Right renal pelvis (tissue), 4 donors: ENCODE data around the gene PLEKHA8. TPM values are rescaled to one million over a fixed set of nuclear protein-coding genes. Genes with fewer than 3 reads are reported as not detected.

Experiments used
- DNase-seq, 4 donors: peaks; one replicate each; pipeline ENCODE4 v3.0.0-alpha.2; 2013; ENCODE audit warnings: low read depth in 4 of 4, low spot score in 3 of 4, missing footprints in 1 of 4
- polyA plus RNA-seq, 4 donors: library from polyadenylated mRNA; unstranded; fragments of 120-200 nt; gene quantifications; one replicate each; pipeline ENCODE4 v1.2.1, GENCODE V29; 2013; ENCODE audit not compliant: insufficient read length in 4 of 4

PLEKHA8 gene, protein sequence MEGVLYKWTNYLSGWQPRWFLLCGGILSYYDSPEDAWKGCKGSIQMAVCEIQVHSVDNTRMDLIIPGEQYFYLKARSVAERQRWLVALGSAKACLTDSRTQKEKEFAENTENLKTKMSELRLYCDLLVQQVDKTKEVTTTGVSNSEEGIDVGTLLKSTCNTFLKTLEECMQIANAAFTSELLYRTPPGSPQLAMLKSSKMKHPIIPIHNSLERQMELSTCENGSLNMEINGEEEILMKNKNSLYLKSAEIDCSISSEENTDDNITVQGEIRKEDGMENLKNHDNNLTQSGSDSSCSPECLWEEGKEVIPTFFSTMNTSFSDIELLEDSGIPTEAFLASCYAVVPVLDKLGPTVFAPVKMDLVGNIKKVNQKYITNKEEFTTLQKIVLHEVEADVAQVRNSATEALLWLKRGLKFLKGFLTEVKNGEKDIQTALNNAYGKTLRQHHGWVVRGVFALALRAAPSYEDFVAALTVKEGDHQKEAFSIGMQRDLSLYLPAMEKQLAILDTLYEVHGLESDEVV
- polyA plus RNA-seq = 10 to 100 TPM; 16.5 to 19.4 (median 18.0) TPM

DNA sequence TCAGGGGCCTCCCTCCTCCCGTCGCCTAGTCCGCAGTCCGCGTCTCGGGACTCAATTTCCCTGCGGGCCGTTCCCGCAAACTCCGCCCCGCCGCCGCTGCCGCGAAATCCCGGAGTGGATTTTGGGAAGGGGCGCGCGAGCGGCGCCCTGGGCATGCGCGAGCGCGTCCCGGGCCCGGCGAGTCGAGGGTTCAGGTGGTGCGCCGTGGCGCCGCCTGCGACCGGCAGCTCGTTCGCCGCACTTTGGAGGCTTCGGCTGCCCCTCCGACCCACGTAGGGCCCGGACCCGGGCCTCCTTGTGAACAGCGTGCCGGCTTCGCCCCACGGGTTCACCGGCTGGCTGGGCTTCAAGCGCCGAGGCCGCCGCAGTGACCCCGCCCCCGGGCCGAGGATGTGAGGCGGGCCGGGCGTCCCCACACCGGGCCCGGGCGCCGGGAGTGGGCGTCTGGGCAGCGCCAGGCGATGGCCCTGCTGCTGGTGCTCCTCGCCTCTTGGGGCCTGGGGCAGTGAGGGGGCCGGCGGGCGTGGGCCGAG, at the start of gene PLEKHA8:
TSS of gene PLEKHA8 (plus strand) at position 197 of the 533 bp plus-strand sequence. CDS start 351 bp downstream, outside the sequence.
- DNase-seq = peak; percentile 83 to 87 (median 84)

DNA sequence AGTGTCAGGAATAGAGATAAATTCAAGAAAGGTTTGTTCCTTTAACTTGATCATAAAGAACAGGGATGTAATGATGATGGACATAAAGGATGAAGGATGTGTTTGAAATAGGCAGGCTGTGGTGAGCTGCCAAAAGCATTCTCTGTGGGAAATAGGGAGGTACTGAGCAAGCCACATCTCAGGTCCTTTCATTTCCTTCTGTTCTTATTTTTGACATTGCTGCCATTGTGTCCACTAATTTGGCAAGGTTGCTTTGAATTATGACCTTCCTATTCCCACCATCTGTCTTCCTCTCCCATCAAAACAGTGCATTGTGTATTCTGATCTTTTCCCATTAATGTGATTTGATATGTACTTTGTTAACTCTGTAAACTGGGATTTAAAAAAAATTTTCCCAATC, 48.1 kb upstream of the PLEKHA8 start:
- DNase-seq = no peak

DNA sequence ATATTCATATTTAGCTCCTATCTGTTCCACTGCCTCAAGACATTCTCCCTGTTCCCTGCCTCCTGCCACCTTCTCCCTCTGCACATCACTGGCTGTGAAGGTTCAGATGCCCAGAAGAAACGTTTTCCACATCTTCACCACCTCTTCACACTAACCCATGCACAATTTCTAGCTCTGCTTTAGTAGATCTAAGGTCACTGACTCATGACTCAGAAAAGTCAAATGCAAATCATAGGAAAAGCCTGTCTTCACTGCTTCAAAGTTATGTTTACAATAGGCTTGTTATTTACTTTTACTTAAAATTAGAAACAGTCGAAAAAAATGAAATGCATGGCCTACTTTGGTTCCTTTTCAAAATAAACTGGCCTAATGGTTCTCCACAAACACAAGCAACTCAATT, 41.1 kb upstream of the PLEKHA8 start:
- no peak for DNase-seq

DNA sequence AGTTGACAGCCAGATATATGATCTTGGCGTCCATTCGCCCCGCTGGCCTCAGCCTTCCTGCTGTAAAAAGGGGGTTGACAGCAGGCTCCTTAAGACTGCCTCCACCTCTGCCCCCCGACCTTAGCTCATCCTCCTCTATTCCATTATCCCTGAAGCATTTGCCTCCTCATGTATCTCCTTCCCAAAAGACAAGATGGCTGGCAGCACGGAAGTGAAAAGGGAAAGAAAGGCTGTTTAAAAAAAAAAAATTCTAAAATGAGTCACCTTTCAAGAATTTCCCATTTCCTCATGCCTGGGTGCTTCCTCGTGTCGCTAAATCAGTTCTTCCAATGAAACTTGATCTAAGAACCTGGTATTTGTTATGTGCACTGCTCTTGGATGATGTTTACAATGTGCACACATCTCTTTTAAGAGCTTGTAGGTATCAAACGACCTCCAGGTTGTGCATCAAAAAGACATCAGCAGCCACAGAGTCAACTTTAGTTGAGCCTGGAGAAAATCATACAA, 40.3 kb upstream of the PLEKHA8 start:
- peak in 3 of 4 donors; percentile 32 to 50 (median 36) for DNase-seq

DNA sequence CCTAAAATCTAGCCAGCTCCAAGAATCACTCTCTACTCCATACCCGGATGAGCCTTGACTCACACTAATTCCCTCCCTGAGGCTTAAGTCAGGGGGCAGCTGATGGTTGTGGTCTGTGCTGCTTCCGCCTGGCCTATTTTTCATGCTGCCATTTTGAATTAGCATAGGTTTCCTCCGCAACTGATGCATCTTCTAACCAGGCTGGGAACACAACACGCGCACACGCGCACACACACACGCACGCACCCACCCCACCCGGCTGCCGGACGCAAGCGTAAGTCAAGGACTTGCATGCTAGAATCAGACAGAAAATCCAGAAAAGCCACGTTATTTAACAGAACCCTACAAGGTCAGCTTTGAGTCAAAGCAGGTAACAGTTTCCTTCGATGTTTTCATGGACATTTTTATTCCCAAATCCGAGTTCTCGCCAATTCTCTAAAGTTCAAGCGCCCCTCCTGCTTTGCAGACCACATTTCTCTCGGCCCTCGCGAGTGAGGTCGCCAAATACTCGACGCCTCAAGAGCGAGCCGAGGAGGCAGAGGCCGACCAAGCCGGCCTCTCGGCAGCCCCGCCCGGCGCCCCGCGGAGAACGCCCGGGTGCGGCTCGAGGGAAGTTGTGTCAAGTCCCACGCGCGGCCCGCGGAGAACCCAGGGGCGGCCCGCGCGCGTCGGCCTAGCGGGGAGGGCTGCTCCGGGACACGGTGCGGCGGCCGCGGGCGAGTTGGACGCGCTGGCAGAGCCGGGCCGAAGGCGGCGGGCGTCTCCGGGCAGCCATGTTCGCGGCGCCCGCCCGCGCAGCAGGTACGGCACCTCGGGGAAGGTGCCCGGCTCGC, 39.6 kb upstream of the PLEKHA8 start:
- DNase-seq = peak in 2 of 4 donors; percentile 43 to 51

DNA sequence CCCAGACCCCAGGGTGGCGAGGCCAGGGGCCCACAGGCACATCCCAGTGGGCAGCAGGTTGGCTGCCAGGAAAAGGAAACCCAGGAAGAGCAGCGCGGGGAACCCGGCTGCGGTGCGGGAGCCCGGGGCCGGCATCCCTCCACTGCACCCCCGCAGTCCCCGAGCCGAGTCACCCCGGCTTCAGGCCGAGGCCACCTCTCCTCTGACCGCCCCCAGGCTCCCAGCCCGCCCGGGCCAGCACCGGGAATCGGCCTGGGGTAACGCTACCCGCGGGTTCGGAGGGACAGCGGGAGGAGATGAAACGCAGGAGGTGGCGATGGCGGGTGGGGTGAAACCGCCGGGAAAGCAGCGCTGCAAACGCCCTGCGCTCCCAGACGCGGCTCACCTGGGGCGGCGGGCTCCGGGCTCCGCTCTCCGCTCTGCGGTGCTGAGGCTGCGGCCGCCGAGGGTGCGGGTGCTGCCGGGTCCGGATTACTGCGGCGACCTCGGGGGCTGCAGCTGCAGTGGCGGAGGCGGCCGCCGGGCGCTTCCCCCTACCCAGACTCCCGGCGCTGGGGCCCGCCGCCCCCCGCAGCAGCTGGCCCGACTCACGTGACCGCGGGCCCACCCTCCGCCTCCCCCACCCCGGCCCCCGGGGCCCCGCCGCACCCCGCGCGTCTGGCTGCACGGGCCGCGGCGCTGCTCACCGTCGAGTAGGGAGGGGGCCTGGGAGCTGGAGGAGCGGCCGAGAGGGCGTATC, 38.8 kb upstream of the PLEKHA8 start, which contains the start of gene SCRN1:
TSS of gene SCRN1 (minus strand) at position 545 of the 739 bp plus-strand sequence. CDS start 20,734 bp downstream, outside the sequence.
- DNase-seq = peak in 2 of 4 donors; percentile 38 to 47

DNA sequence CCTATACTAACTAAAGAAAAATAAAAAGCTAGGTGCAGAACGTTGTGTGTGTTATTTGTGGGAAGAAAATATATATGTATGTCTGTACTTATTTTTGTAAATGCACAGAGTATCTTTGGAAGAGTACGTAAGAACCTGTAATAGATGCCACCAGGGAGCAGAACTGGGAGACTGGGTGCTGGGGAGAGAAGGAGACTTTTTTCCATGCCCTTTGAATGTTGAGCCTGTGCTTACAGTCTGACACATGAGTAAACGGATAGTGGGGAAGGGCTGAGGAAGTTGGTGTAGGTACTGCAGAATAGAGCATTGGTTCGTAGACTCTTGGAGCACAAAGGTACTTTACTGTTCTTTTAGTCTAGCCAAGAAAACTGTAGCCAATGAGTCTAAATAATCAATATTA, 37.3 kb upstream of the PLEKHA8 start:
- DNase-seq = no peak

DNA sequence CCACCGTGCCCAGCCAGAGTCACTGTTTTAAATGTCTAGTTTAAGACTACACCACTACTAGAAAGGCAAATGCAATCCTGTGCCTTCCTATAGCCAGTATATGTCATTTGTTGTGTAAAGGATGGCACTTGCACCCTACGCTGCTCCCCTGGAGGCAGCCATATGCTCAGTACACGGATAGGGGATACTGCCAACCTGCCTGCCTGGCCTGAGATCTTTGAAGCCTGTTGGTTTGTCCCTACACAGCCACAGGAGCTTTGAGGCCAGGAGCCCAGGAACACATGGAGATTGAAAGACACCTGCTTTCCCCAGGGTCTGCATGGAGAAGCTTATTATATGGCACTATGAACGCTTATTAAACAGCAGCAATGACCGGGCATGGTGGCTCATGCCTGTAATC, 36.3 kb upstream of the PLEKHA8 start:
- DNase-seq = no peak

DNA sequence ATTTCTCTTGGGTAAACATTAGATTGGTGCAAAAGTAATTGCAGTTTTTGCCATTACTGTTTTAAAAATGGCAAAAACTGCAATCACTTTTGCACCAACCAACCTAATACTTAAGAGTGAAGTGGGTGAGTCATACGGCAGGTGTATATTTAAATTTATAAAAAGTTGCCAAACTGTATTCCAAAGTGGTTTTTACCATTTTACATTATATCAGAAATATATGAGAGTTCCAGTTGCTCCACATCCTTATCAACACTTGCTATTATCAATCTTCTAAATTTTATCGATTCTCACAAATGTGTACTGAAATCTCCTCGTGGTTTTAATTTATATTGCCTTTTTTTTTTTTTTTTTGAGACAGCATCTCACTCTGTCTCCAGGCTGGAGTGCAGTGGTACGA, 35.1 kb upstream of the PLEKHA8 start:
- no peak for DNase-seq

DNA sequence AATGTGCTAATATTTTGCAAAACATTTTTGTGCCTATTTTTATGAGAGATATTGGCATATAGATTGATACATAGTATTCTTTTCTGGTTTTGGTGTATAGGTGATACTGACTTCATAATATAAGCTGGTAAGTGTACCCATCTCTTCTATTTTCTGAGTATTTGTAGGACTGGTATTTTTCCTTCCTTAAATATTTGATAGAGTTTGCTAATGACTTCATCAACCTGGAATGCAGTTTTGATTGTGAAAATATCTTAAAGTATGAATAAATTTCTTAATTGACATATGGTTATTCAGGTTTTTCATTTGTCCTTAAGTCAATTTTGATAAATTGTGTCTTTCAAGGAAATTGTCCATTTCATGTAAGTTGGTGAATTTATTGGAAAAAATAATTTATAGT, 32.6 kb upstream of the PLEKHA8 start:
- no peak for DNase-seq

DNA sequence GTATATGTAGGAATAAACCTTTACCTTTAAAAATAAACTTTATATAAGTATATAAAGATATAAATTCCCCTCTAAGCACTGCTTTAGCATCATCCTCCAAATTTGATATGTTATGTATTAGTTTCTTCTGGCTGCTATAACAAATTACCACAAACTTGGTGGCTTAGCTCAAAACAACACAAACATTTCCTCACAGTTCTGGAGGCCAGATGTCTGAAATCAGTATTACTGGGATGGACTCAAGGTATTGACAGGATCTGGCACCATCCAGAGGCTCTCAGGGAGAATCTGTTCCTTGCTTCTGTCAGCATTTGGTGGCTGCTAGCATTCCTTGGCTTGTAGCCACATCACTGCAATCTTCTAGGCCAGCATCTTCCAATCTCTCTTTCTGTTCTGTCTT, 31.9 kb upstream of the PLEKHA8 start:
- no peak for DNase-seq

DNA sequence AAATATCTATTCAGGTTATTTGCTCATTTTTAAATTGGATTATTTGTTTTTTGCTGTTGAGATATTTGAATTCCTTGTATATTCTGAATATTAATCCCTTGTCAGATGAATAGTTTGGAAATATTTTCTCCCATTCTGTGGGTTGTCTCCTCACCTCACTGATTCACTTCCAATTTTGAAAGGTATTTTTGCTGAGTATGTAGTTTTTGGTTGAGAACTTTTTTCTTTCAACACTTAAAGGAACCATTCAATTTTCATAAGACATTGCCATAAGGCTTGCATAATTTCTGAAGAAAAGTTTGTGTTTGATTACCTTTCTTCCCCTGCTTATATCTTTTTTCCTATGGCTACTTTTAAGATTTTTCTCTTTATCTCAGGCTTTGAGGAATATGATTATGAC, 29.7 kb upstream of the PLEKHA8 start:
- DNase-seq = no peak

DNA sequence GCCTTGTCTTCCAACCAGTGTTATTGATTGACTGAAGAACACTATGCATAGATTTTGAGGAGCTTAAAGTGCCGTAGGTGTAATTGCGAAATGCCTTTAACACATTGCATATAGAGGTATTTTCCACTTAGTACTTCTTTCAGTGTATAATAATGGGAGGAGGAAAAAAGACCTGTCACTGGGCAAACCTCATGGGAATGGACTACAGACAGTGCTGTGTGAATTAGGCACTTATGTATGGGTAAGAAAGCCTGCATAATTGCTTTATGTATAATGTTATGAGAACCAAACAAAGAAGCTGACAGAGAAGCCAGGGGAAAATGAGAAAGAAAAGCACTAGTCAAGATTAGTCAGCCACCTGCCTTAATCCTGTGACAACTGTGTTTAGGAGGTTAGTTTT, 26.2 kb upstream of the PLEKHA8 start:
- no peak for DNase-seq

DNA sequence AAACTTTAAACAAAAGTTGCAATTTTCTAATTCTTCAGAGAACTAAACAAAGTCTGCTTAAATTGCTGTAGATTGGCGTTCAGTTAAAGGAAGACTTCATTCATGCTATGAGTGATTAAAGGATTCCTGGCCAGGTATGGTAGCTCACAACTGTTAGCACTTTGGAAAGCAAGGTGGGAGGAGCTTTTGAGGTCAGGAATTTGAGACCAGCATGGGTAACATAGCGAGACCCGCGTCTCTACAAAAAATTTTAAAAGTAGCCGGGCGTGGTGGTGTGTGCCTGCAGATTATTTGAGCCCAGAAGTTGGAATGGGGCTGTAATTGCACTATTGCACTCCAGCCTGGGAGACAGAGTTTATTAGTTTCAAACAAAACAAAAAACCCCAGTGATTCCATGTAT, 25.1 kb upstream of the PLEKHA8 start:
- no peak for DNase-seq

DNA sequence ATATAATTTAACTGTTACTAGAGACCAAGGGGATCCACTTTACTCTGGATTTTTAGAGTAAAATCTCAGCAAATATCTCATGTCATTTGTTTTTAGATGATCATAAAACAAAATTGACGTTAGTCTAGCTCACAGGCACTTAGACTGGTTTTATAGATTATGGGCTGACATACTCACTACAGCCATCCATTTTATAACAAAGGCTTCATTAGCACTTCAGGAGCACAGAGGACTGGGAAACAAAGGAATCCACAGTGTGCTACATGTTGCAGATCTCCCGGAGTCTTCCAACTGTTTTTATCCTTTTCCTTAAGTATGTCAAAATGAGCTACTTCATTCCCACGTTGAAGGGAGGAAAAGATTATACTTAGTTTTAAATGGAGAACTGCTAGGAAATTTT, 22.7 kb upstream of the PLEKHA8 start:
- no peak for DNase-seq

DNA sequence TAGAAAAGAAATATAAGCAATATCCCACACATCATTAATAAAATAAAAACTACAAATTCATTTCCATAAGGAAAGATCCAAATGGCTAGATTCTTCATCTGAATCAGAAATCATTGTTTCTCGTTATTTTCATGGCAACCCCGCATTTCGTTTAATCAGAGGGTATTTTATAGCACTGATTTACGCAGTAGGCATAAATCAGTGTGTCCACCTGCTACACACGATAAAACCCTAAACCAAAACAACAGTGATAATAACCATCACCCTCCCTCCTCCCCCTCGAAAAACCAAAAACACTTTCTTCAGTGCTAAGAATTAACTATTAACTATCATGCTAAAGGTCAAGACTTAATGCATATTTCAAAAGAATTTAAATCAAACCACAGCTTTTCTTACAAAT, 18.2 kb upstream of the PLEKHA8 start:
- no peak for DNase-seq

DNA sequence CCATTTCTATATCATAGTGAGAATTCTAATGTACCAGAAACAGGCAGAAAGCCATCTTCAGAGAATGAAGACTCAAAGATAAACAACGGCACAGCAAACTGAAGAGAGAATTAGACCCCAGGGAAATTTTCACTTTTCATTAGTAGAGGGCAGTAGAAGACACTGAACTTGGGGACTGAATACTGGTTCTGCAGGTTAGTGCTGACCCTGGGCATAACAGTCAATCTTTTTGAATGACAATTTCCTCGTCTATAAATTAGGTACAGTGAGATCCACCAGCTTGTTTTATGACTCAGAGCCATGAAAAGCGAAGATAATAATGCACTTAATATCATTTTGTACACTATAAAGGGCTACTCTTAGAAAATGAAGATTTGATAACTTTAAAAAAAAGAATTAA, 15.5 kb upstream of the PLEKHA8 start:
- DNase-seq = no peak

DNA sequence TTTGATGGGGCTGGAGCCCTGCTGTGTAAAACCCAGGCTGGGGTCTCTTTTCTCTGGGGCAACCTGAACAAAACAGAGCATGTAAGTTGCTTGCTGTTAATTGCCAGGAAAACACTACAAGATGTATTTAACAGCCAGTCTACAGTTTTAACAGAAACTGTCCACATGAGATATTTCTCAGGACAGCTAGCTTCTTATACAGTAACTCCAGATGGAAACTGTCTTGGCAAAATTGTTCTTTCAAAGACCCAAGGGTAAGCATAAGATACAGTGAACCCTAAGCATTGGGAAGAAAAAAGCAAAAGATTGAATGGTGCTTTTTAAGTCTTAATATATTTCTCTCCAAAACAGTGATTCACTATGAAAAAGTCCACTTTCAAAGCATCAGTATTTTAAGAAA, 9.8 kb upstream of the PLEKHA8 start:
- DNase-seq = no peak

DNA sequence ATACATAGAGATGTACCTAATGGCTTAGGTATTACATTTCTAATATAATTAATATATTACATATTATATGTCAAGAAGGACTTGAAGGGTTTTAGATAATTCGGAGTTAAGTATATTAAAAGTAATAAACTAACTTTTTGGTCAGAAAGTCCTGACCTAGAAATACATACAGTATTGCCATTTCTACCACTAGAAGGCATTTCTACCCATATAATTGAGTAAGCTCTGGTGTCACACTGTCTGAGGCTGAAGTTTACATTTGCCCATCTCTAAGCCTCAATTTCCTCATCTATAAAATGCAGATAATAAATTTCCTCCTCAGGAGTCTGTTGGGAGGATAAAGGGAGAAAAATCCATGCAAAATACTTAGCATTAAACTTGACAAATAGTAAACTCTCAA, 8.8 kb upstream of the PLEKHA8 start:
- no peak for DNase-seq

DNA sequence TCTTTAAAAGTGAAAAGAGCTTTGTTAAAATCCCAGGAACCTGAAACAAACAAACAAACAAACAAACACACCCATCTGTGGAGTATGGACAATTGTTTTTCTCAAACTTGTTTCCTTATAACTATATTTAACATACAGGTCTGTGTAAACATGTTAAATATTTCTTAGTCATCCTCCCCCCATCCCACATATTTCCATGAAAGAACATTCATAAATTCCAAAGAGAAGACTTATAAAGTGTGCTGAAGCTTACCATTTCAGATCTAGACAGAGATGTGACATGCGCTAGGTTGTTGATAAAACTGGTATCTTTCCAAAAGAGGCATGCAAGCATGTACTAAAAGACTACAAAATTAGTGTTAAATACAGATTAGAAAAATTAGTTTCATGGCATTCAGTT, 8.3 kb upstream of the PLEKHA8 start:
- DNase-seq = no peak
